ENCODE measurements around the gene ZNF469. TPM values are rescaled to one million over a fixed set of nuclear protein-coding genes. Genes with fewer than 3 reads are reported as not detected.

The ZNF469 gene
- total RNA-seq, 1 experiment from 2014 or later: 0.12 TPM

- no peak for DNase-seq (ENCODE audit: low spot score)
These were observed 34.9 kb upstream of the ZNF469 start for GRCh38 chr16:88347656-88348376.

- DNase-seq (ENCODE audit: low spot score): no peak
These were observed 34.2 kb upstream of the ZNF469 start for GRCh38 chr16:88348377-88349152.

- DNase-seq (ENCODE audit: low spot score): no peak
These were observed 33.4 kb upstream of the ZNF469 start for GRCh38 chr16:88349153-88349902.

GRCh38 chr16:88349903-88350900 is 32.6 kb upstream of the ZNF469 start:
- DNase-seq (ENCODE audit: low spot score): no peak

GRCh38 chr16:88350922-88351321 is 31.8 kb upstream of the ZNF469 start:
- no peak for DNase-seq (ENCODE audit: low spot score)

- DNase-seq (ENCODE audit: low spot score): no peak
These were observed 31.2 kb upstream of the ZNF469 start for GRCh38 chr16:88351491-88352101.

GRCh38 chr16:88352261-88353200 is 30.2 kb upstream of the ZNF469 start:
- no peak for DNase-seq (ENCODE audit: low spot score)

GRCh38 chr16:88353232-88353631 is 29.5 kb upstream of the ZNF469 start:
- DNase-seq (ENCODE audit: low spot score): no peak

- DNase-seq (ENCODE audit: low spot score): no peak
These were observed 29.1 kb upstream of the ZNF469 start for GRCh38 chr16:88353691-88354090.

GRCh38 chr16:88354229-88355092 is 28.3 kb upstream of the ZNF469 start:
- no peak for DNase-seq (ENCODE audit: low spot score)

- no peak for DNase-seq (ENCODE audit: low spot score)
These were observed 27.7 kb upstream of the ZNF469 start for GRCh38 chr16:88355093-88355388.

GRCh38 chr16:88355389-88356123 is 27.2 kb upstream of the ZNF469 start:
- DNase-seq (ENCODE audit: low spot score): no peak

- no peak for DNase-seq (ENCODE audit: low spot score)
These were observed 26.5 kb upstream of the ZNF469 start for GRCh38 chr16:88356124-88356726.

- no peak for DNase-seq (ENCODE audit: low spot score)
These were observed 26.0 kb upstream of the ZNF469 start for GRCh38 chr16:88356727-88357199.

GRCh38 chr16:88357317-88358022 is 25.3 kb upstream of the ZNF469 start:
- DNase-seq (ENCODE audit: low spot score): no peak

GRCh38 chr16:88358023-88358420 is 24.7 kb upstream of the ZNF469 start:
- DNase-seq (ENCODE audit: low spot score): no peak

GRCh38 chr16:88359008-88359407 is 23.8 kb upstream of the ZNF469 start:
- no peak for DNase-seq (ENCODE audit: low spot score)

All from H4 (cell line).